ENCODE measurements around the gene MIER1. TPM values are rescaled to one million over a fixed set of nuclear protein-coding genes. Genes with fewer than 3 reads are reported as not detected.

Gene MIER1
- total and polyA plus RNA-seq, 2 donors (not counting 1 experiment from before 2014, with no cell fraction given) = 7.7 to 55.0 TPM

DNA sequence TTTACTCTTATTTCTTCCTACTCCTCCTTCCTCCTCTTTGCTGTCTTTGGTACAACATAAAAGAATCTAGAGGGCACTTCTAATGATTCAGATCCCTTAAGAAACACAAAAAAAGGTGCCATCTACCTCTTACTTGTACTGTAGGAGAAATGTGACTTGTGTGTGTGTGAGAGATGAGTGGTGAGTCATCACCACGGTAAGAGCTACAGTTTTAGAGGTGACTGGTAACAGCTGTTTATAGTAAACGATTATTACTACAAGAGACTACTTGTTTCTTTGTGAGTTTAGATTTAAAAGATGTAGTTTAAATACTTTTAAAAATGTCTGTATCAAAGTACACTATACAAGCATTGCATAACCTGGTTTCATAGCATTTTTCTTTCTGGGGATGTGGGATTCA, 88.8 kb downstream of the MIER1 start:
- TF ChIP-seq EZH2 (IDR thresholded peaks at IDR 0.05; ENCODE audit: borderline replicate concordance, insufficient read depth, low read depth, low read length, poor library complexity, severe bottlenecking) (no peak), CTCF (IDR thresholded peaks at IDR 0.05) (no peak)
- no peaks in the 10 kb centered on the region for H3K27me3 ChIP-seq (replicated peaks in 1 of 4; ENCODE audit: control extremely low read depth in 1 of 4, control insufficient read depth in 3 of 4, insufficient read depth in 4 of 4, low read length in 3 of 4)
- Mint-ChIP-seq H3K4me1 (no peaks in the 10 kb centered on the region), H3K4me3 (no peak overlapping the region), H3K27ac (no peak overlapping the region), H3K9me3 (ENCODE audit: insufficient read depth) (no peaks in the 10 kb centered on the region), H3K27me3 (no peaks in the 10 kb centered on the region)
- intact Hi-C loops (cut with micrococcal nuclease) = no loop called here
- no peak overlapping the region for H3K27ac ChIP-seq (ENCODE audit: low read length in 2 of 2)
- H3K4me2 ChIP-seq (replicated peaks; ENCODE audit: low read depth, low read length, poor library complexity, severe bottlenecking) = no peak overlapping the region
- POLR2A ChIA-PET = no interaction called here
- no peak overlapping the region for H3K4me3 ChIP-seq (ENCODE audit: control extremely low read depth in 1 of 5, extremely low read depth in 1 of 5, insufficient read depth in 1 of 5, low read depth in 2 of 5, low read length in 4 of 5)
- H2AFZ ChIP-seq (ENCODE audit: insufficient read depth, low read depth, low read length, poor library complexity, severe bottlenecking) = no peak overlapping the region
- DNase-seq (no peak), ATAC-seq (ENCODE audit: low read depth) (no peak)
- CTCF ChIA-PET = interaction anchor here (1.5 to 1.8 kb wide), 2 partner anchors 18 to 135 kb away, joined by 4 to 6 read pairs; no protein-coding TSS in a partner anchor
- no peak overlapping the region for H3K9ac ChIP-seq (ENCODE audit: low read length)
- no CpG with 5 or more reads among the region's 2 CpGs for WGBS (ENCODE audit: insufficient coverage)
- H4K20me1 ChIP-seq (ENCODE audit: control insufficient read depth, insufficient read depth, low read length, poor library complexity, severe bottlenecking) = no peaks in the 10 kb centered on the region
- no peaks in the 10 kb centered on the region for H3K4me1 ChIP-seq (ENCODE audit: control insufficient read depth in 2 of 2, insufficient read depth in 2 of 2, low read length in 2 of 2)
- no peaks in the 10 kb centered on the region for H3K9me3 ChIP-seq (ENCODE audit: control extremely low read depth in 1 of 3, control insufficient read depth in 2 of 3, insufficient read depth in 1 of 3, low read length in 2 of 3)
- no peaks in the 10 kb centered on the region for H3K79me2 ChIP-seq (ENCODE audit: control insufficient read depth, insufficient read depth, low read length)
- peaks cover 11 to 20% of the 10 kb centered on the region in 2 experiments for H3K36me3 ChIP-seq (replicated peaks in 1 of 2; ENCODE audit: control extremely low read depth in 1 of 2, control insufficient read depth in 1 of 2, extremely low read depth in 1 of 2, insufficient read depth in 2 of 2, low read length in 1 of 2)

GRCh38 chr1:67018574-67018973, 93.8 kb downstream of the MIER1 start:
- Mint-ChIP-seq H3K4me3 (no peak overlapping the region), H3K9me3 (ENCODE audit: insufficient read depth) (no peaks in the 10 kb centered on the region), H3K27me3 (no peaks in the 10 kb centered on the region), H3K27ac (no peak overlapping the region), H3K4me1 (no peaks in the 10 kb centered on the region)
- no peaks in the 10 kb centered on the region for H3K79me2 ChIP-seq (ENCODE audit: control insufficient read depth, insufficient read depth, low read length)
- DNase-seq (no peak), ATAC-seq (ENCODE audit: low read depth) (no peak)
- ChIA-PET POLR2A (no interaction called here), CTCF (interaction anchor here (2.5 to 3.0 kb wide), 2 partner anchors 22 to 130 kb away, joined by 11 to 12 read pairs; no protein-coding TSS in a partner anchor)
- 94% methylated on average over 2 of the region's 2 CpGs for WGBS (ENCODE audit: insufficient coverage)
- no peaks in the 10 kb centered on the region for H3K4me1 ChIP-seq (ENCODE audit: control insufficient read depth in 2 of 2, insufficient read depth in 2 of 2, low read length in 2 of 2)
- no peak overlapping the region for H3K4me3 ChIP-seq (ENCODE audit: control extremely low read depth in 1 of 5, extremely low read depth in 1 of 5, insufficient read depth in 1 of 5, low read depth in 2 of 5, low read length in 4 of 5)
- no peaks in the 10 kb centered on the region for H3K27me3 ChIP-seq (replicated peaks in 1 of 4; ENCODE audit: control extremely low read depth in 1 of 4, control insufficient read depth in 3 of 4, insufficient read depth in 4 of 4, low read length in 3 of 4)
- TF ChIP-seq EZH2 (IDR thresholded peaks at IDR 0.05; ENCODE audit: borderline replicate concordance, insufficient read depth, low read depth, low read length, poor library complexity, severe bottlenecking) = no peak
- no peak for TF ChIP-seq CTCF (IDR thresholded peaks at IDR 0.05)
- H3K4me2 ChIP-seq (replicated peaks; ENCODE audit: low read depth, low read length, poor library complexity, severe bottlenecking) = no peak overlapping the region
- no peak overlapping the region for H3K9ac ChIP-seq (ENCODE audit: low read length)
- no peak overlapping the region for H2AFZ ChIP-seq (ENCODE audit: insufficient read depth, low read depth, low read length, poor library complexity, severe bottlenecking)
- no peaks in the 10 kb centered on the region for H4K20me1 ChIP-seq (ENCODE audit: control insufficient read depth, insufficient read depth, low read length, poor library complexity, severe bottlenecking)
- no peak overlapping the region for H3K27ac ChIP-seq (ENCODE audit: low read length in 2 of 2)
- intact Hi-C loops (cut with micrococcal nuclease) = no loop called here
- H3K36me3 ChIP-seq (replicated peaks in 1 of 2; ENCODE audit: control extremely low read depth in 1 of 2, control insufficient read depth in 1 of 2, extremely low read depth in 1 of 2, insufficient read depth in 2 of 2, low read length in 1 of 2) = peaks cover 16 to 26% of the 10 kb centered on the region in 2 experiments
- H3K9me3 ChIP-seq (ENCODE audit: control extremely low read depth in 1 of 3, control insufficient read depth in 2 of 3, insufficient read depth in 1 of 3, low read length in 2 of 3) = no peaks in the 10 kb centered on the region

Measured in B cell (primary cell).